Liver (tissue), 9 donors: ENCODE measurements around the gene ABHD2. TPM values are rescaled to one million over a fixed set of nuclear protein-coding genes. Genes with fewer than 3 reads are reported as not detected.

ENCODE experiments used
- DNase-seq: peaks from one replicate; pipeline ENCODE4 v3.0.0-alpha.2; 2017; ENCODE audit warnings: low spot score
- H3K27ac ChIP-seq, 2 donors: one replicate each; pipeline ENCODE4 v1.7.0; 2013; ENCODE audit warnings: inconsistent platforms in 2 of 2, low read length in 2 of 2, control low read depth in 1 of 2, low read depth in 1 of 2, mild to moderate bottlenecking in 1 of 2
- H3K27me3 ChIP-seq, 4 donors: one replicate each; pipeline versions ENCODE4 v1.6.1 to v1.7.0; 2013; ENCODE audit warnings: low read length in 3 of 4, inconsistent platforms in 1 of 4, mild to moderate bottlenecking in 1 of 4, moderate library complexity in 1 of 4; ENCODE audit not compliant: control insufficient read depth in 4 of 4, insufficient read depth in 4 of 4
- H3K36me3 ChIP-seq, 4 donors: one replicate each; pipeline versions ENCODE4 v1.6.1 to v1.7.0; 2013; ENCODE audit warnings: low read length in 3 of 4, mild to moderate bottlenecking in 3 of 4, low read depth in 1 of 4, moderate library complexity in 1 of 4; ENCODE audit not compliant: control insufficient read depth in 4 of 4, insufficient read depth in 3 of 4
- H3K4me1 ChIP-seq, 4 donors: one replicate each; pipeline versions ENCODE4 v1.6.1 to v1.7.0; 2013; ENCODE audit warnings: low read length in 3 of 4, mild to moderate bottlenecking in 3 of 4, moderate library complexity in 1 of 4; ENCODE audit not compliant: control insufficient read depth in 4 of 4, insufficient read depth in 4 of 4
- H3K4me3 ChIP-seq, 3 donors: one replicate each; pipeline versions ENCODE4 v1.6.1 to v1.7.0; 2013; ENCODE audit warnings: low read length in 3 of 3, control low read depth in 1 of 3, low read depth in 1 of 3, mild to moderate bottlenecking in 1 of 3
- H3K9ac ChIP-seq, 2 donors: one replicate each; pipeline ENCODE4 v1.7.0; 2013; ENCODE audit warnings: low read length in 2 of 2, mild to moderate bottlenecking in 2 of 2, moderate library complexity in 2 of 2, control low read depth in 1 of 2, low read depth in 1 of 2
- H3K9me3 ChIP-seq, 4 donors: one replicate each; pipeline versions ENCODE4 v1.6.1 to v1.7.0; 2013; ENCODE audit warnings: low read length in 3 of 4; ENCODE audit not compliant: control insufficient read depth in 4 of 4
- EGR1 ChIP-seq, 2 donors: IDR thresholded peaks; 2 replicates each; pipeline ENCODE4 v1.6.1; 2016 to 2018; ENCODE audit warnings: antibody characterized with exemption in 2 of 2, low read depth in 2 of 2
- FOXA1 ChIP-seq: IDR thresholded peaks from 2 replicates; pipeline ENCODE4 v1.6.1; 2016; ENCODE audit warnings: antibody characterized with exemption
- FOXA2 ChIP-seq: IDR thresholded peaks from 2 replicates; pipeline ENCODE4 v1.6.1; 2016; ENCODE audit warnings: antibody characterized with exemption
- GABPA ChIP-seq, 2 donors: IDR thresholded peaks in 1 of 2; conservative IDR thresholded peaks in 1 of 2; 2 replicates each; pipeline ENCODE4 v1.6.1; 2016; ENCODE audit warnings: antibody characterized with exemption in 2 of 2, mild to moderate bottlenecking in 1 of 2, moderate library complexity in 1 of 2
- HNF4A ChIP-seq, 2 donors: conservative IDR thresholded peaks; 2 replicates each; pipeline ENCODE4 v1.6.1; 2016; ENCODE audit warnings: antibody characterized with exemption in 2 of 2, mild to moderate bottlenecking in 2 of 2
- JUND ChIP-seq, 2 donors: IDR thresholded peaks; 2 replicates each; pipeline ENCODE4 v1.6.1; 2016; ENCODE audit warnings: antibody characterized with exemption in 2 of 2
- NR2F2 ChIP-seq: IDR thresholded peaks from 2 replicates; pipeline ENCODE4 v1.6.1; 2016; ENCODE audit warnings: antibody characterized with exemption
- RAD21 ChIP-seq, 2 donors: IDR thresholded peaks; 2 replicates each; pipeline ENCODE4 v1.6.1; 2016; ENCODE audit warnings: antibody characterized with exemption in 2 of 2, mild to moderate bottlenecking in 2 of 2
- RXRA ChIP-seq, 2 donors: IDR thresholded peaks; 2 replicates each; pipeline ENCODE4 v1.6.1; 2017 to 2018; ENCODE audit warnings: antibody characterized with exemption in 2 of 2, mild to moderate bottlenecking in 1 of 2
- TAF1 ChIP-seq: conservative IDR thresholded peaks from 2 replicates; pipeline ENCODE4 v1.6.1; 2016; ENCODE audit warnings: antibody characterized with exemption, mild to moderate bottlenecking
- YY1 ChIP-seq: IDR thresholded peaks from 2 replicates; pipeline ENCODE4 v1.6.1; 2016; ENCODE audit warnings: antibody characterized with exemption, mild to moderate bottlenecking
- WGBS: extraction: QIAGEN DNeasy Blood & Tissue Kit; methylation state at CpG from one replicate; pipeline ENCODE4 v1.1.7; 2013; 5-methylcytosine and 5-hydroxymethylcytosine counted together
- polyA plus RNA-seq, 2 donors: library from polyadenylated mRNA; stranded (reverse) in 1 of 2; unstranded in 1 of 2; fragments of 200-250 nt in 1 of 2; fragments of >200 nt in 1 of 2; fragmentation: Nextera tagmentation in 1 of 2; extraction: Ambion mirVana in 1 of 2; gene quantifications; one replicate each; pipeline versions ENCODE4 v1.2.1 to v1.2.3, GENCODE V29; 2013 to 2015
- total RNA-seq, 2 donors: library from RNA; depleted of rRNA; stranded (reverse); fragments of >200 nt; gene quantifications; one replicate each; pipeline ENCODE4 v1.2.3, GENCODE V29; 2014
- TF ChIP-seq, protein P1 (sequence below): fragments of 150-350 bp; IDR thresholded peaks from 2 replicates; pipeline ENCODE4 v1.5.1; 2017; ENCODE audit warnings: improper control_type of control experiment, low read depth, low read length; ENCODE audit not compliant: missing input control
- TF ChIP-seq, protein P2 (sequence below): IDR thresholded peaks from 2 replicates; pipeline ENCODE4 v1.6.1; 2016; ENCODE audit warnings: antibody characterized with exemption, mild to moderate bottlenecking
- TF ChIP-seq, protein P3 (sequence below): IDR thresholded peaks from 2 replicates; pipeline ENCODE4 v1.6.1; 2016; ENCODE audit warnings: antibody characterized with exemption
- TF ChIP-seq, protein P4 (sequence below): IDR thresholded peaks from 2 replicates; pipeline ENCODE4 v1.6.1; 2016; ENCODE audit warnings: antibody characterized with exemption
- donor health status: healthy.
- donor health status: healthy.
- donor health status: healthy.
- donor health status: healthy.
- donor health status: healthy.

The ABHD2 gene
- total and polyA plus RNA-seq, 4 donors: 34.6 to 663 (median 65.1) TPM

DNA sequence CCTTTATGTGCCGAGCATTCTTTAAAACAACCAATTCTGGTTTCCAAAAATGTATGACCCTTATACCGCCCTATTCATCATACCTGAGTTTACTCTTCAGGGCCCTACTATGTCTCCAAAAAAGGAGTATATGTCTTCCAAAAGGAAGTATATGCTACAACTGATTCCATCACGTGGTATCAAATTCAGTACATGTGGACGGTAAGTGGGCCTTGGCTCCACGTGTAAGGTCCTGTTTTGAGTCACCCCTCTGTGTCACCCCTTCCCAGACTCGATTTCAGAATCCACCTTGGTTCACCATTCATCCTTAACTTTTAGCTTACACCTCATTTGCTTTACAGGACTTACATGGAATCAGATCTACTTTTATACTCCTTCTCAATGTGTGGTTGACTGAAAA lies 37.8 kb downstream of the ABHD2 start:
- Histone ChIP-seq H3K27ac (peak overlapping the region; percentile 91 to 96), H3K4me3 (no peak overlapping the region), H3K4me1 (peaks cover 17 to 79% (median 43%) of the 10 kb centered on the region in 4 donors), H3K9ac (peak overlapping the region; percentile 8 to 78), H3K9me3 (no peaks in the 10 kb centered on the region), H3K27me3 (no peaks in the 10 kb centered on the region), H3K36me3 (peaks cover 0 to 26% (median 6%) of the 10 kb centered on the region in 4 donors)
- WGBS: 89% methylated on average over 6 of the region's 6 CpGs
- DNase-seq: no peak
- TF ChIP-seq, protein P1, sequence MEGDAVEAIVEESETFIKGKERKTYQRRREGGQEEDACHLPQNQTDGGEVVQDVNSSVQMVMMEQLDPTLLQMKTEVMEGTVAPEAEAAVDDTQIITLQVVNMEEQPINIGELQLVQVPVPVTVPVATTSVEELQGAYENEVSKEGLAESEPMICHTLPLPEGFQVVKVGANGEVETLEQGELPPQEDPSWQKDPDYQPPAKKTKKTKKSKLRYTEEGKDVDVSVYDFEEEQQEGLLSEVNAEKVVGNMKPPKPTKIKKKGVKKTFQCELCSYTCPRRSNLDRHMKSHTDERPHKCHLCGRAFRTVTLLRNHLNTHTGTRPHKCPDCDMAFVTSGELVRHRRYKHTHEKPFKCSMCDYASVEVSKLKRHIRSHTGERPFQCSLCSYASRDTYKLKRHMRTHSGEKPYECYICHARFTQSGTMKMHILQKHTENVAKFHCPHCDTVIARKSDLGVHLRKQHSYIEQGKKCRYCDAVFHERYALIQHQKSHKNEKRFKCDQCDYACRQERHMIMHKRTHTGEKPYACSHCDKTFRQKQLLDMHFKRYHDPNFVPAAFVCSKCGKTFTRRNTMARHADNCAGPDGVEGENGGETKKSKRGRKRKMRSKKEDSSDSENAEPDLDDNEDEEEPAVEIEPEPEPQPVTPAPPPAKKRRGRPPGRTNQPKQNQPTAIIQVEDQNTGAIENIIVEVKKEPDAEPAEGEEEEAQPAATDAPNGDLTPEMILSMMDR: no peak
- TF ChIP-seq JUND (IDR thresholded peaks at IDR 0.05): no peak
- TF ChIP-seq, protein P2, sequence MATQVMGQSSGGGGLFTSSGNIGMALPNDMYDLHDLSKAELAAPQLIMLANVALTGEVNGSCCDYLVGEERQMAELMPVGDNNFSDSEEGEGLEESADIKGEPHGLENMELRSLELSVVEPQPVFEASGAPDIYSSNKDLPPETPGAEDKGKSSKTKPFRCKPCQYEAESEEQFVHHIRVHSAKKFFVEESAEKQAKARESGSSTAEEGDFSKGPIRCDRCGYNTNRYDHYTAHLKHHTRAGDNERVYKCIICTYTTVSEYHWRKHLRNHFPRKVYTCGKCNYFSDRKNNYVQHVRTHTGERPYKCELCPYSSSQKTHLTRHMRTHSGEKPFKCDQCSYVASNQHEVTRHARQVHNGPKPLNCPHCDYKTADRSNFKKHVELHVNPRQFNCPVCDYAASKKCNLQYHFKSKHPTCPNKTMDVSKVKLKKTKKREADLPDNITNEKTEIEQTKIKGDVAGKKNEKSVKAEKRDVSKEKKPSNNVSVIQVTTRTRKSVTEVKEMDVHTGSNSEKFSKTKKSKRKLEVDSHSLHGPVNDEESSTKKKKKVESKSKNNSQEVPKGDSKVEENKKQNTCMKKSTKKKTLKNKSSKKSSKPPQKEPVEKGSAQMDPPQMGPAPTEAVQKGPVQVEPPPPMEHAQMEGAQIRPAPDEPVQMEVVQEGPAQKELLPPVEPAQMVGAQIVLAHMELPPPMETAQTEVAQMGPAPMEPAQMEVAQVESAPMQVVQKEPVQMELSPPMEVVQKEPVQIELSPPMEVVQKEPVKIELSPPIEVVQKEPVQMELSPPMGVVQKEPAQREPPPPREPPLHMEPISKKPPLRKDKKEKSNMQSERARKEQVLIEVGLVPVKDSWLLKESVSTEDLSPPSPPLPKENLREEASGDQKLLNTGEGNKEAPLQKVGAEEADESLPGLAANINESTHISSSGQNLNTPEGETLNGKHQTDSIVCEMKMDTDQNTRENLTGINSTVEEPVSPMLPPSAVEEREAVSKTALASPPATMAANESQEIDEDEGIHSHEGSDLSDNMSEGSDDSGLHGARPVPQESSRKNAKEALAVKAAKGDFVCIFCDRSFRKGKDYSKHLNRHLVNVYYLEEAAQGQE: no peak
- no peak for TF ChIP-seq GABPA (IDR thresholded peaks at IDR 0.05 in 1 of 2, conservative IDR thresholded peaks at IDR 0.05 in 1 of 2)
- TF ChIP-seq, protein P3, sequence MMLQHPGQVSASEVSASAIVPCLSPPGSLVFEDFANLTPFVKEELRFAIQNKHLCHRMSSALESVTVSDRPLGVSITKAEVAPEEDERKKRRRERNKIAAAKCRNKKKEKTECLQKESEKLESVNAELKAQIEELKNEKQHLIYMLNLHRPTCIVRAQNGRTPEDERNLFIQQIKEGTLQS: no peak
- TF ChIP-seq, protein P4, sequence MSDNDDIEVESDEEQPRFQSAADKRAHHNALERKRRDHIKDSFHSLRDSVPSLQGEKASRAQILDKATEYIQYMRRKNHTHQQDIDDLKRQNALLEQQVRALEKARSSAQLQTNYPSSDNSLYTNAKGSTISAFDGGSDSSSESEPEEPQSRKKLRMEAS: no peak
- TF ChIP-seq HNF4A (conservative IDR thresholded peaks at IDR 0.05): no peak
- no peak for TF ChIP-seq RAD21 (IDR thresholded peaks at IDR 0.05)
- TF ChIP-seq NR2F2: no peak
- no peak for TF ChIP-seq FOXA1

DNA sequence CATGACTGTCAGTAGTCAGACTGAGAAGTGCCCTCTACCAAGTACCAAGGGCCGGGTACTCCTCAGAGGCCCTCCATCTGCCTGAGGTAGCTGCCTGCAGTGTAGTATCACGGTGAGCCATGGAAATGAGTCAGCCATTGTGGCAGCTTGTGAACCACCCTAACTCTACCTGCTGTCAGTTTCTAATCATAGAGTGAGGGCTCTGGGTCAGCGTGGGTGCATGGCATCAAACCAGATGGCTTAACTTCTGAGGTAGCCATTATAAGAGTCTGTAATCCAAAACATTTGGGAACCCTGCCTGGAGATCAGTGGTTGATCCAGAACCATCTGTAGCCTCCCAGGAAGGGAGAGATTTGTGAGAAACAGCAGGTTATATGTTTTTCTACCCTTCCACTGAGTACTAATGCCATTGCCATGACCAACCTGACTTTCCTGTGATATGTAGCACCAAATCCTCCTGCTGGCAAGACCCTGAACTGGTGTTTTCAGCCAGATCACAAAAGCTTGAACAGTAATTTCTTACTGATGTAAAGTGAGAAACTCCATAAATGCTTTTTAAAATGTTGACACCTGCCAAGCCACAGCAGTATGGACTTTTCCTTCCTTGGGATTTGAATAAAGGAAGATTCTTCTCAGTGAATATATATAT lies 38.9 kb downstream of the ABHD2 start:
- WGBS: 72% methylated on average over 3 of the region's 3 CpGs
- no peak for DNase-seq
- Histone ChIP-seq H3K27ac (peak overlapping the region; percentile 91 to 96), H3K9ac (no peak overlapping the region), H3K27me3 (no peaks in the 10 kb centered on the region), H3K9me3 (no peaks in the 10 kb centered on the region), H3K4me3 (no peak overlapping the region), H3K36me3 (peaks cover 0 to 27% (median 6%) of the 10 kb centered on the region in 4 donors), H3K4me1 (peaks cover 12 to 83% (median 44%) of the 10 kb centered on the region in 4 donors)
- TF ChIP-seq RAD21 (IDR thresholded peaks at IDR 0.05) (peak in 1 of 2 donors; percentile 22), YY1 (peak; percentile 47), FOXA2 (no peak), FOXA1 (no peak), RXRA (IDR thresholded peaks at IDR 0.05) (no peak), TAF1 (no peak), EGR1 (IDR thresholded peaks at IDR 0.05; ENCODE audit: low read depth in 2 of 2) (peak in 1 of 2 donors; percentile 71)
- TF ChIP-seq, protein P3: no peak
- TF ChIP-seq, protein P1: no peak
